ENCODE measurements around the gene SUMO1. TPM values are rescaled to one million over a fixed set of nuclear protein-coding genes. Genes with fewer than 3 reads are reported as not detected.

The SUMO1 gene
- total RNA-seq, 4 donors from 2014 or later: 44.0 to 62.4 (median 52.7) TPM

- peaks cover 24 to 25% of the 10 kb centered on the region in 2 donors for H3K4me1 ChIP-seq
- DNase-seq: no peak
- in situ Hi-C loops (cut with MboI; ENCODE audit: low sequenced_read_pairs in 4 of 4): no loop called here
- intact Hi-C loops (cut with DNase I; ENCODE audit: low total_unique reads): no loop called here
- H3K27ac ChIP-seq: peak overlapping the region in 1 of 4 donors; percentile 3
- no peaks in the 10 kb centered on the region for H3K9me3 ChIP-seq
- ATAC-seq: no peak
- no peak overlapping the region for H3K4me3 ChIP-seq
- no peak for TF ChIP-seq POLR2A (IDR thresholded peaks at IDR 0.05)
- no peak for TF ChIP-seq CTCF (IDR thresholded peaks at IDR 0.05 in 4 of 5, conservative IDR thresholded peaks at IDR 0.05 in 1 of 5)
- H3K27me3 ChIP-seq: no peaks in the 10 kb centered on the region
- peaks cover 0 to 5% of the 10 kb centered on the region in 2 donors for H3K36me3 ChIP-seq
Measured at GRCh38 chr2:202270487-202270886, 32.1 kb upstream of the SUMO1 start.

- H3K27ac ChIP-seq: peak overlapping the region in 3 of 4 donors; percentile 20 to 57 (median 23)
- H3K27me3 ChIP-seq: no peaks in the 10 kb centered on the region
- peaks cover 24 to 25% of the 10 kb centered on the region in 2 donors for H3K4me1 ChIP-seq
- DNase-seq (no peak), ATAC-seq (no peak)
- no peaks in the 10 kb centered on the region for H3K9me3 ChIP-seq
- TF ChIP-seq CTCF (IDR thresholded peaks at IDR 0.05 in 4 of 5, conservative IDR thresholded peaks at IDR 0.05 in 1 of 5) (no peak), POLR2A (IDR thresholded peaks at IDR 0.05) (no peak)
- no peaks in the 10 kb centered on the region for H3K36me3 ChIP-seq
- intact Hi-C loops (cut with DNase I; ENCODE audit: low total_unique reads) (loop anchor here (5.0 to 10.0 kb wide), 3 partner anchors 108 to 745 kb away; partner anchors contain the start of genes BMPR2, FZD7 and NBEAL1), in situ Hi-C loops (cut with MboI; ENCODE audit: low sequenced_read_pairs in 4 of 4) (no loop called here)
- no peak overlapping the region for H3K4me3 ChIP-seq
Measured at GRCh38 chr2:202269585-202269984, 31.2 kb upstream of the SUMO1 start.

- H3K27ac ChIP-seq: peak overlapping the region in 2 of 4 donors; percentile 25 to 98
- intact Hi-C loops (cut with DNase I; ENCODE audit: low total_unique reads): loop anchor here (5.0 to 10.0 kb wide), 3 partner anchors 110 to 747 kb away; partner anchors contain the start of genes BMPR2, FZD7 and NBEAL1
- TF ChIP-seq CTCF (IDR thresholded peaks at IDR 0.05 in 4 of 5, conservative IDR thresholded peaks at IDR 0.05 in 1 of 5) (no peak), POLR2A (IDR thresholded peaks at IDR 0.05) (no peak)
Measured at GRCh38 chr2:202267495-202267894, 29.1 kb upstream of the SUMO1 start.

GRCh38 chr2:202265467-202266277 lies 27.3 kb upstream of the SUMO1 start, which contains the start of gene NOP58:
NOP58 (plus strand) TSS chr2:202265763; CDS start chr2:202265942, 179 bp downstream.
- Histone ChIP-seq H3K36me3 (no peaks in the 10 kb centered on the region), H3K27me3 (no peaks in the 10 kb centered on the region), H3K4me3 (peak within 1 kb of the TSS; percentile 77 to 98 (median 85)), H3K27ac (peak within 1 kb of the TSS; percentile 95 to 100 (median 98)), H3K9me3 (no peaks in the 10 kb centered on the region), H3K4me1 (peaks cover 24 to 25% of the 10 kb centered on the region in 2 donors)
- DNase-seq (peak; percentile 91 to 92), ATAC-seq (peak; percentile 99)
- in situ Hi-C loops (cut with MboI; ENCODE audit: low sequenced_read_pairs in 4 of 4): no loop called here
- intact Hi-C loops (cut with DNase I; ENCODE audit: low total_unique reads): loop anchor here (1.0 to 10.0 kb wide), 6 partner anchors 13 to 749 kb away; partner anchors contain the start of genes BMPR2, FZD7, NBEAL1 and SUMO1
- TF ChIP-seq CTCF (IDR thresholded peaks at IDR 0.05 in 4 of 5, conservative IDR thresholded peaks at IDR 0.05 in 1 of 5) (peak in 1 of 5 experiments; percentile 6), POLR2A (IDR thresholded peaks at IDR 0.05) (peak; percentile 98 to 99)

More at GRCh38 chr2:202267495-202267894, 29.1 kb upstream of the SUMO1 start:
- Histone ChIP-seq H3K36me3 (no peaks in the 10 kb centered on the region), H3K27me3 (no peaks in the 10 kb centered on the region), H3K4me1 (peaks cover 24 to 25% of the 10 kb centered on the region in 2 donors), H3K4me3 (peak overlapping the region; percentile 77 to 98 (median 85)), H3K9me3 (no peaks in the 10 kb centered on the region)
- ATAC-seq (no peak), DNase-seq (no peak)
- in situ Hi-C loops (cut with MboI; ENCODE audit: low sequenced_read_pairs in 4 of 4): no loop called here

All from gastrocnemius medialis (tissue), 4 donors.